ENCODE results near the gene IL34.

- no peak for TF ChIP-seq POLR2A (IDR thresholded peaks at IDR 0.05)
- no peak for TF ChIP-seq POLR2AphosphoS5 (IDR thresholded peaks at IDR 0.05; ENCODE audit: insufficient read depth in 1 of 2, low read depth in 1 of 2)
Measured at GRCh38 chr16:70642633-70643032, 3.7 kb upstream of the IL34 start.

Data from vagina (tissue), 2 donors.